Fibroblast of the aortic adventitia (primary cell): ENCODE data around the gene TOR4A. TPM values are rescaled to one million over a fixed set of nuclear protein-coding genes. Genes with fewer than 3 reads are reported as not detected.
"Not testable (repeated sequence)": the region's sequence is repeated elsewhere in the genome, so short reads cannot be mapped to it uniquely, and the experiment has no call there.

Experiments
- DNase-seq: peaks from one replicate; pipeline ENCODE4 v3.0.0-alpha.2; 2010; ENCODE audit warnings: low read depth
- H3K4me3 ChIP-seq: 2 replicates; pipeline ENCODE4 v1.5.1; 2011; ENCODE audit warnings: low read depth, mild to moderate bottlenecking, control low read depth, low read length, moderate library complexity
- total RNA-seq: library from RNA; depleted of rRNA; stranded (reverse); fragments of >200 nt; gene quantifications from 2 replicates; pipeline ENCODE4 v1.2.3, GENCODE V29; 2012; ENCODE audit warnings: low replicate concordance
- TF ChIP-seq, protein P1 (sequence below): IDR thresholded peaks from 2 replicates; pipeline ENCODE4 v1.5.1; 2011; ENCODE audit warnings: mild to moderate bottlenecking, low read length, control low read depth, inconsistent platforms; ENCODE audit not compliant: insufficient read depth

The TOR4A gene
- total RNA-seq, 1 donor = 31.3 TPM

DNA sequence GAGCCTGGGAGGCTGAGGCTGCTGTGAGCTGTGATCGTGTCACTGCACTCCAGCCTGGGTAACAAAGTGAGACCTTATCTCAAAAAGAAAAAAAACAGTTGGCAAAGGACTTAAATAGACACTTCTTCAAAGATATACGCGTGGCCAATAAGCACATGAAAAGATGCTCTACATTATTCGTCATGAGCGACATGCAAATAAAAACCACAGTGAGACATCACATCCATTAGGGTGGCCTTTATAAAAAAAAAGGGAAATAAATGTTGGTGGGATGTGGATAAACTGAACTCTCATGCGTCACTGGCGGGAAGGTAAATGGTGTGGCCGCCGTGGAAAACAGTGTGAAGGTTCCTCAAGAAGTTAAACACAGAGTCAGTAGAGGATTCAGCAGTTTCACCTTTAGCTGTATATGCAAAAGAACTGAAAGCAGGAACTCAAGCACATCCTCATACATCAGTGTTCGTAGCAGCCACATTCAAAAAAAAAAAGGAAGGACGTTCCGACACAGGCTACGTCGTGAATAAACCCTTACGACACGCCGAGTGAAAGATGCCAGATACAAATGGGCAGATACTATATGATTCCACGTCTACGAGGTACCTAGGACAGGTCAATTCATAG lies 49.0 kb downstream of the TOR4A start:
- H3K4me3 ChIP-seq = no peak overlapping the region
- TF ChIP-seq, protein P1, sequence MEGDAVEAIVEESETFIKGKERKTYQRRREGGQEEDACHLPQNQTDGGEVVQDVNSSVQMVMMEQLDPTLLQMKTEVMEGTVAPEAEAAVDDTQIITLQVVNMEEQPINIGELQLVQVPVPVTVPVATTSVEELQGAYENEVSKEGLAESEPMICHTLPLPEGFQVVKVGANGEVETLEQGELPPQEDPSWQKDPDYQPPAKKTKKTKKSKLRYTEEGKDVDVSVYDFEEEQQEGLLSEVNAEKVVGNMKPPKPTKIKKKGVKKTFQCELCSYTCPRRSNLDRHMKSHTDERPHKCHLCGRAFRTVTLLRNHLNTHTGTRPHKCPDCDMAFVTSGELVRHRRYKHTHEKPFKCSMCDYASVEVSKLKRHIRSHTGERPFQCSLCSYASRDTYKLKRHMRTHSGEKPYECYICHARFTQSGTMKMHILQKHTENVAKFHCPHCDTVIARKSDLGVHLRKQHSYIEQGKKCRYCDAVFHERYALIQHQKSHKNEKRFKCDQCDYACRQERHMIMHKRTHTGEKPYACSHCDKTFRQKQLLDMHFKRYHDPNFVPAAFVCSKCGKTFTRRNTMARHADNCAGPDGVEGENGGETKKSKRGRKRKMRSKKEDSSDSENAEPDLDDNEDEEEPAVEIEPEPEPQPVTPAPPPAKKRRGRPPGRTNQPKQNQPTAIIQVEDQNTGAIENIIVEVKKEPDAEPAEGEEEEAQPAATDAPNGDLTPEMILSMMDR = no peak

DNA sequence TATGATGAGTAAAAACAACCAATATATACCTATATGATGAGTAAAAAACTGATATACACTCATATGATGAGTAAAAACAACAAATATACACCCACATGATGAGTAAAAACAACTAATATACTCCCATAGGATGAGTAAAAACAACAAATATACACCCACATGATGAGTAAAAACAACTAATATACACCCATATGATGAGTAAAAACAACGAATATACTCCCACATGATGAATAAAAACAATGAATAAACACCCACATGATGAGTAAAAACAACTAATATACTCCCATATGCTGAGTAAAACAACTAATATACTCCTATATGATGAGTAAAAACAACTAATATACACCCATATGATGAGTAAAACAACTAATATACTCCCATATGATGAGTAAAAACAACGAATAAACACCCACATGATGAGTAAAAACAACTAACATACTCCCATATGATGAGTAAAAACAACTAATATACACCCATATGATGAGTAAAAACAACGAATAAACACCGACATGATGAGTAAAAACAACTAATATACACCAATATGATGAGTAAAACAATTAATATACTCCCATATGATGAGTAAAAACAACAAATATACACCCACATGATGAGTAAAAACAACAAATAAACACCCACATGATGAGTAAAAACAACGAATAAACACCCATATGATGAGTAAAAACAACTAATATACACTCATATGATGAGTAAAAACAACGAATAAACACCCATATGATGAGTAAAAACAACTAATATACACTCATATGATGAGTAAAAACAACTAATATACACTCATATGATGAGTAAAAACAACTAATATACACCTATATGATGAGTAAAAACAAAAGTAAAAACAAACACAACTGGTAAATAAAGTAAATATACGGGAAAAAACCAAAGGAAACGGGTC lies 50.4 kb downstream of the TOR4A start:
- H3K4me3 ChIP-seq, DNase-seq: not testable (repeated sequence)

More for the DNA sequence above, 49.0 kb downstream of the TOR4A start:
- DNase-seq = no peak

DNA sequence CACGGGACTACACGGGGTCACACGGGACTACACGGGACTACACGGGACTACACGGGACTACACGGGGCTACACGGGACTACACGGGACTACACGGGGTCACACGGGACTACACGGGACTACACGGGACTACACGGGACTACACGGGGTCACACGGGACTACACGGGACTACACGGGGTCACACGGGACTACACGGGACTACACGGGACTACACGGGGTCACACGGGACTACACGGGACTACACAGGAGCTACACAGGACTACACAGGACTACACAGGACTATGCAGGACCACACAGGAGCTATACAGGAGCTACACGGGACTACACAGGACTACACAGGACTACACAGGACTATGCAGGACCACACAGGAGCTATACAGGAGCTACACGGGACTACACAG lies 52.1 kb downstream of the TOR4A start:
- DNase-seq, H3K4me3 ChIP-seq: not testable (repeated sequence)

DNA sequence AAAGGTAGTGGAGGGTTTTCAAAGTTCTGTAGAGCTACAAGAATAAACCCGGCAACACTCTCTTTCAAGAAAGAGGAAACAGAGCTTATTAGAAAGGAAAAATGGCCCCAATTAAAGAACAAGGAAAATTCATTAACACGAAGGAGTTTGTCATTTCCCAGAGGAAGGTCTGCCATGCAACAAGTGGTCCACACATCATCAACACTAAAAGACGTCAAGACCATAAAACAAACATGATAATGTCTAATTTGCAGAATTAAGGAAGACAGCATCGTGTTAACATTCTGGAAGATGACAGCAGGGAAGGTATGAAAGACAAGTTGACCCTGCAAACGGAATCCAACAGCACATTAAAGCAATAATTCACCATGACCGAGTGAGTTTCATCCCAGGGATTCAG lies 53.2 kb downstream of the TOR4A start:
- DNase-seq = no peak
- H3K4me3 ChIP-seq = no peak overlapping the region
- TF ChIP-seq, protein P1 = no peak

DNA sequence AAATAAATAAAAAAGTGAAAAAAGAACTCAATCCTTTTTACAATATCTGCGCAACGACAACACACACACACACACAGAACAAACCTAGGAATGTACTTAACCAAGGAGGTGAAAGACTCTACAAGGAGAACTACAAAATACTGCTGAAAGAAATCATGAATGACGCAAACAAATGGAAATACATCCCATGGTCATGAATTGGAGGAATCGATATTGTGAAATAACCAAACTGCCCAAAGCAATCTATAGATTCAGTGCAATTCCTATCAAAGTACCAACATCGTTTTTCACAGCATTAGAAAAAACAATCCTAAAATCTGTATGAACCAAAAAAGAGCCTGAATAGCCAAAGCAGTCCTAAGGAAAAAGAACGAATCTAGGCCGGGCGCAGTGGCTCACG lies 54.4 kb downstream of the TOR4A start:
- H3K4me3 ChIP-seq = no peak overlapping the region
- DNase-seq = no peak
- TF ChIP-seq, protein P1 = no peak

Other genes with a start within 250 kb of the TOR4A start
- gene ABCA2, start 249.5 kb upstream of the TOR4A start, total RNA-seq = 21.0 and 25.0 TPM in 2 replicates
- gene FUT7, start 245.6 kb upstream of the TOR4A start, total RNA-seq = not detected in 2 replicates
- gene NPDC1, start 231.5 kb upstream of the TOR4A start, total RNA-seq = 23.8 and 31.6 TPM in 2 replicates
- 0.09 TPM in 1 of 2 replicates, not detected in the other for gene ENTPD2, start 223.7 kb upstream of the TOR4A start, total RNA-seq
- 0.41 and 1.5 TPM in 2 replicates for gene SAPCD2, start 207.2 kb upstream of the TOR4A start, total RNA-seq
- 12.7 and 17.7 TPM in 2 replicates for gene UAP1L1, start 200.2 kb upstream of the TOR4A start, total RNA-seq
- gene MAN1B1, start 190.7 kb upstream of the TOR4A start, total RNA-seq = 50.8 and 103 TPM in 2 replicates
- gene DPP7, start 163.0 kb upstream of the TOR4A start, total RNA-seq = 69.5 and 72.3 TPM in 2 replicates
- gene GRIN1, start 138.6 kb upstream of the TOR4A start, total RNA-seq = not detected in 2 replicates
- not detected in 2 replicates for gene LRRC26, start 107.7 kb upstream of the TOR4A start, total RNA-seq
- gene TMEM210, start 105.7 kb upstream of the TOR4A start, total RNA-seq = not detected in 2 replicates
- gene ANAPC2, start 89.2 kb upstream of the TOR4A start, total RNA-seq = 25.7 and 28.0 TPM in 2 replicates
- gene SSNA1, start 89.0 kb upstream of the TOR4A start, total RNA-seq = 43.5 and 51.5 TPM in 2 replicates
- 8.0 and 10.5 TPM in 2 replicates for gene TPRN, start 77.0 kb upstream of the TOR4A start, total RNA-seq
- 32.3 and 34.7 TPM in 2 replicates for gene TMEM203, start 72.1 kb upstream of the TOR4A start, total RNA-seq
- gene NDOR1, start 72.0 kb upstream of the TOR4A start, total RNA-seq = 8.5 and 8.6 TPM in 2 replicates
- 0.45 TPM in 1 of 2 replicates, not detected in the other for gene RNF208, start 55.5 kb upstream of the TOR4A start, total RNA-seq
- 0.36 and 0.49 TPM in 2 replicates for gene CYSRT1, start 52.6 kb upstream of the TOR4A start, total RNA-seq
- 0.09 TPM in 1 of 2 replicates, not detected in the other for gene RNF224, start 50.2 kb upstream of the TOR4A start, total RNA-seq
- not detected in 2 replicates for gene SLC34A3, start 46.8 kb upstream of the TOR4A start, total RNA-seq
- 21.8 and 195 TPM in 2 replicates for gene TUBB4B, start 36.4 kb upstream of the TOR4A start, total RNA-seq
- not detected in 2 replicates for gene STPG3, start 26.4 kb upstream of the TOR4A start, total RNA-seq
- 27.1 and 43.7 TPM in 2 replicates for gene NELFB, start 22.4 kb upstream of the TOR4A start, total RNA-seq
- 0.09 TPM in 1 of 2 replicates, not detected in the other for gene NRARP, start 24.5 kb downstream of the TOR4A start, total RNA-seq
- gene EXD3, start 145.4 kb downstream of the TOR4A start, total RNA-seq = 5.2 and 14.3 TPM in 2 replicates
- 0.36 and 0.74 TPM in 2 replicates for gene NOXA1, start 145.7 kb downstream of the TOR4A start, total RNA-seq
- gene ENTPD8, start 163.6 kb downstream of the TOR4A start, total RNA-seq = not detected in 2 replicates
- 29.1 and 29.6 TPM in 2 replicates for gene NSMF, start 181.6 kb downstream of the TOR4A start, total RNA-seq